ENCODE measurements around the gene KRT73. TPM values are rescaled to one million over a fixed set of nuclear protein-coding genes. Genes with fewer than 3 reads are reported as not detected.
"Not testable (repeated sequence)": the region's sequence is repeated elsewhere in the genome, so short reads cannot be mapped to it uniquely, and the experiment has no call there.

Gene KRT73
- total RNA-seq, 1 donor from 2014 or later = not detected

DNA sequence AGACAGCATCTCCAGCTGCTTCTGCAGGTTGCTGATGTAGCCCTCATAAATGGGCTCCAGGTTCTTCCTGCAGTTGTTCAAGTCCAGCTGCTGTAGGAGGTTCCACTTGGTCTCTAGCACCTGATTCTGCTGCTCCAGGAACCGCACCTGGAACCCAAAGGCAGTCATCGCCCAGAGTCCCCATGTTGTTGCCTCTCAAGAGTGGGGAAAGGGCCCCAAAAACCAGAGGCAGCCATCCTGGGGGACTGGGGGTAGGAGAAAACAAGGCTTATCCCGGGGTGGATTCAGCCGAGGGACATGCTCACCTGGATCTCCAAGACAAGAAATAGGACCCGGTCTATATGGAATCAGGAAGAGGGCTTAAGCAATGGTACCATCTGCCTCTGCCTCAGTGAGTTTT lies 19.4 kb downstream of the KRT73 start:
- no peaks in the 10 kb centered on the region for H3K36me3 Mint-ChIP-seq (ENCODE audit: low read depth)
- no peak overlapping the region for H3K4me3 Mint-ChIP-seq (ENCODE audit: unreplicated experiment)
- no peaks in the 10 kb centered on the region for H3K9me3 Mint-ChIP-seq (ENCODE audit: low read depth)
- H3K4me1 Mint-ChIP-seq (ENCODE audit: low read depth) = no peaks in the 10 kb centered on the region
- H3K27ac Mint-ChIP-seq (ENCODE audit: unreplicated experiment) = no peak overlapping the region
- peaks cover 55% of the 10 kb centered on the region for H3K27me3 Mint-ChIP-seq (ENCODE audit: low read depth)
- TF ChIP-seq, protein P1, sequence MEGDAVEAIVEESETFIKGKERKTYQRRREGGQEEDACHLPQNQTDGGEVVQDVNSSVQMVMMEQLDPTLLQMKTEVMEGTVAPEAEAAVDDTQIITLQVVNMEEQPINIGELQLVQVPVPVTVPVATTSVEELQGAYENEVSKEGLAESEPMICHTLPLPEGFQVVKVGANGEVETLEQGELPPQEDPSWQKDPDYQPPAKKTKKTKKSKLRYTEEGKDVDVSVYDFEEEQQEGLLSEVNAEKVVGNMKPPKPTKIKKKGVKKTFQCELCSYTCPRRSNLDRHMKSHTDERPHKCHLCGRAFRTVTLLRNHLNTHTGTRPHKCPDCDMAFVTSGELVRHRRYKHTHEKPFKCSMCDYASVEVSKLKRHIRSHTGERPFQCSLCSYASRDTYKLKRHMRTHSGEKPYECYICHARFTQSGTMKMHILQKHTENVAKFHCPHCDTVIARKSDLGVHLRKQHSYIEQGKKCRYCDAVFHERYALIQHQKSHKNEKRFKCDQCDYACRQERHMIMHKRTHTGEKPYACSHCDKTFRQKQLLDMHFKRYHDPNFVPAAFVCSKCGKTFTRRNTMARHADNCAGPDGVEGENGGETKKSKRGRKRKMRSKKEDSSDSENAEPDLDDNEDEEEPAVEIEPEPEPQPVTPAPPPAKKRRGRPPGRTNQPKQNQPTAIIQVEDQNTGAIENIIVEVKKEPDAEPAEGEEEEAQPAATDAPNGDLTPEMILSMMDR (IDR thresholded peaks at IDR 0.05) = no peak
- DNase-seq (ENCODE audit: low spot score) = no peak

DNA sequence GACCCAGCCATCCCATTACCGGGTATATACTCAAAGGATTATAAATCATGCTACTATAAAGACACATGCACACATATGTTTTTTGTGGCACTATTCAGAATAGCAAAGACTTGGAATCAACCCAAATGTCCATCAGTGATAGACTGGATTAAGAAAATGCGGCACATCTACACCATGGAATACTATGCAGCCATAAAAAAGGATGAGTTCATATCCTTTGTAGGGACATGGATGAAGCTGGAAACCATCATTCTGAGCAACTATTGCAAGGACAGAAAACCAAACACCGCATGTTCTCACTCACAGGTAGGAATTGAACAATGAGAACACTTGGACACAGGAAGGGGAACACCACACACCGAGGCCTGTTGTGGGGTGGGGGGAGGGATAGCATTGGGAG lies 24.1 kb downstream of the KRT73 start:
- H3K36me3 Mint-ChIP-seq (ENCODE audit: low read depth); H3K4me1 Mint-ChIP-seq (ENCODE audit: low read depth); H3K9me3 Mint-ChIP-seq (ENCODE audit: low read depth); H3K4me3 Mint-ChIP-seq (ENCODE audit: unreplicated experiment); H3K27ac Mint-ChIP-seq (ENCODE audit: unreplicated experiment); DNase-seq (ENCODE audit: low spot score): not testable (repeated sequence)
- H3K27me3 Mint-ChIP-seq (ENCODE audit: low read depth) = peaks cover 61% of the 10 kb centered on the region

DNA sequence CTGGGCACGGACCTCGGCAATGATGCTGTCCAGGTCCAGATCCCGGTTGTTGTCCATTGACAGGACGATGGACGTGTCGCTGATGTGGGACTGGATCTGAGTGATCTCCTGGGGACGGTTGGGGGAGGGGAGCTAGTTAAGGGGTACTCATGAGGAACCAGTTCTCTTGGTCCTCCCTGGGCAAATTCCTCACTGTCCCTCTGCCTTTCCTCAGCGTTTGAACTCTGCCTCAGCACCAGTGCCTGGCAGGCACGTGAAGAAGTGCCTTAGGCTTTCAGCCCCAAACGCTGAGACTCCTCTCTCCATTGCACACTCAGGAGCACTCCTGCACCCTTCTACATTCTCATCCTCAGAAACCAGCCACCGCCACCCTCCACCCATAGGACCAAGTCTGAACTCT lies 26.8 kb downstream of the KRT73 start:
- DNase-seq (ENCODE audit: low spot score) = no peak
- H3K4me1 Mint-ChIP-seq (ENCODE audit: low read depth) = no peaks in the 10 kb centered on the region
- H3K9me3 Mint-ChIP-seq (ENCODE audit: low read depth) = no peaks in the 10 kb centered on the region
- TF ChIP-seq, protein P1 (IDR thresholded peaks at IDR 0.05) = no peak
- H3K27ac Mint-ChIP-seq (ENCODE audit: unreplicated experiment) = no peak overlapping the region
- no peak overlapping the region for H3K4me3 Mint-ChIP-seq (ENCODE audit: unreplicated experiment)
- H3K27me3 Mint-ChIP-seq (ENCODE audit: low read depth) = peaks cover 52% of the 10 kb centered on the region
- H3K36me3 Mint-ChIP-seq (ENCODE audit: low read depth) = no peaks in the 10 kb centered on the region

DNA sequence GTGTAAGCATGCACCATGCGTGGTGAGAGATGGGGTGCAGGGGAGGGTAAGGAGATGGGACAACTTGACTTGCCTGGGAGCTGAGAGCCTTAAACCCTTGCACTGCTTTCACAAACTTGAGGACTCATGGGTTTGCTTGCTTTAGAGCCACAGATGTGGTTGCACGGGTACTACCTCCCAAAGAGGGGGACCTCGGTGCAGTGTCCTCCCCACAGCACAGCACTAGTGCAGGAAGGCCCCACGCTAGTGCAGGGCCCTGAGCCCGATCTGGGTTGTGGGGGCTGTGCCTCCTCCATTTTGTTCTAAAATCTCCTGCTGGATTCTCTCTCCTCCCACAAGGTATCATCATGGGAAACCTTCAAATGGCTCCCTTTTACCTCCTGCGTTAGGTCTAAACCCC lies 28.3 kb downstream of the KRT73 start:
- peak; percentile 60 for DNase-seq (ENCODE audit: low spot score)
- no peaks in the 10 kb centered on the region for H3K4me1 Mint-ChIP-seq (ENCODE audit: low read depth)
- TF ChIP-seq, protein P1 (IDR thresholded peaks at IDR 0.05) = no peak
- peaks cover 47% of the 10 kb centered on the region for H3K27me3 Mint-ChIP-seq (ENCODE audit: low read depth)
- no peak overlapping the region for H3K27ac Mint-ChIP-seq (ENCODE audit: unreplicated experiment)
- H3K36me3 Mint-ChIP-seq (ENCODE audit: low read depth) = no peaks in the 10 kb centered on the region
- no peak overlapping the region for H3K4me3 Mint-ChIP-seq (ENCODE audit: unreplicated experiment)
- H3K9me3 Mint-ChIP-seq (ENCODE audit: low read depth) = no peaks in the 10 kb centered on the region

DNA sequence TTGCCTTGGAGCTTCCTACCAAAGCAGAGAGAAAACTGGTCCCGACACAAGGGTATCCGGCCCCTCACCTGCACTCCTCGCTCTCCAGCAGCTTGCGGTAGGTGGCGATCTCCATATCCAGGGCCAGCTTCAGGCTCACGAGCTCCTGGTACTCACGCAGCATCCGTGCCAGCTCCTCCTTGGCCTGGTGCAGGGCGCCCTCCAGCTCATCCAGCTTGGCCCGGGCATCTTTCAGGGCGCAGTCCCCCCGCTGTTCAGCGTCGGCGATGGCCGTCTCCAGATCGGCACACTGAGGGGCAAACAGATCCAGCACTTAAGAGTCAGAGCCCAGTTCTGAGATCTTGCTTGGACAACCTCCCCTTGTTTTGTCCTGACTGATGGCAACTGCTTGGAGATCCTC lies 30.8 kb downstream of the KRT73 start:
- no peaks in the 10 kb centered on the region for H3K9me3 Mint-ChIP-seq (ENCODE audit: low read depth)
- no peaks in the 10 kb centered on the region for H3K4me1 Mint-ChIP-seq (ENCODE audit: low read depth)
- H3K4me3 Mint-ChIP-seq (ENCODE audit: unreplicated experiment) = no peak overlapping the region
- no peaks in the 10 kb centered on the region for H3K36me3 Mint-ChIP-seq (ENCODE audit: low read depth)
- H3K27me3 Mint-ChIP-seq (ENCODE audit: low read depth) = peaks cover 38% of the 10 kb centered on the region
- peak; percentile 68 for DNase-seq (ENCODE audit: low spot score)
- H3K27ac Mint-ChIP-seq (ENCODE audit: unreplicated experiment) = no peak overlapping the region
- TF ChIP-seq, protein P1 (IDR thresholded peaks at IDR 0.05) = no peak

DNA sequence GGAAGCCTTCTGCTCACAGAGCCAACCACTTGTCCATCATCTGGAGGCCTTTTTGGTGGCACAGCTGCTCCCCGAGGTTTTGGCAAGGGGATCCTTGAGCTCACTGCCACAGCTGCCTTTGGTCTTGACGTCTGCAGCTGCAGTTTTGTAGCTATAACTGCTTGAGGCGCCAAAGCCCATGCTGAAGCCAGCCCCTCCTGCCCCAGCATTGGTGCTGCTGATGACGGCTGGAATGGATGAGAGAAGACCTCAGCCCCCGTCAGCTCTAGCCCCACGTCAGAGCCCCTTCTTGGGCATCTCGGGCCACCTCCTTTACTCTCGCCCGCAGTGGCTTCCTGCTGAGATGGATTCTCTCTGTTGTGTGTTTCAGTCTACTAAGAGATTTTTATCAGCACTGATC lies 32.4 kb downstream of the KRT73 start:
- H3K27me3 Mint-ChIP-seq (ENCODE audit: low read depth) = peaks cover 34% of the 10 kb centered on the region
- H3K27ac Mint-ChIP-seq (ENCODE audit: unreplicated experiment) = no peak overlapping the region

More for the DNA sequence above, 32.4 kb downstream of the KRT73 start:
- Mint-ChIP-seq H3K9me3 (ENCODE audit: low read depth) (no peaks in the 10 kb centered on the region), H3K4me3 (ENCODE audit: unreplicated experiment) (no peak overlapping the region), H3K4me1 (ENCODE audit: low read depth) (no peaks in the 10 kb centered on the region), H3K36me3 (ENCODE audit: low read depth) (no peaks in the 10 kb centered on the region)
- peak; percentile 80 for DNase-seq (ENCODE audit: low spot score)
- TF ChIP-seq, protein P1 (IDR thresholded peaks at IDR 0.05) = no peak
